Measurements from ENCODE around the gene RAI1. TPM values are rescaled to one million over a fixed set of nuclear protein-coding genes. Genes with fewer than 3 reads are reported as not detected.

The RAI1 gene
- total and polyA plus RNA-seq, 2 of the 13 experiments (the other 11 are each of a cell fraction or from before 2014, with no cell fraction given), result 3.4 to 5.2 TPM

GRCh38 chr17:17641621-17642409, 39.4 kb upstream of the RAI1 start (continued):
- TF ChIP-seq ZNF616 (CRISPR knock-in tag; IDR thresholded peaks at IDR 0.05; ENCODE audit: low read depth), result no peak
- no peak for TF ChIP-seq DRAP1 (CRISPR knock-in tag; IDR thresholded peaks at IDR 0.05)
- TF ChIP-seq MTA1 (CRISPR knock-in tag; IDR thresholded peaks at IDR 0.05; ENCODE audit: borderline replicate concordance), result no peak
- no peak for TF ChIP-seq ZNF263 (CRISPR knock-in tag; IDR thresholded peaks at IDR 0.05)
- TF ChIP-seq KDM6A (CRISPR knock-in tag; IDR thresholded peaks at IDR 0.05; ENCODE audit: low read depth), result no peak
- TF ChIP-seq ZNF3 (CRISPR knock-in tag; IDR thresholded peaks at IDR 0.05), result no peak
- TF ChIP-seq, protein P1, sequence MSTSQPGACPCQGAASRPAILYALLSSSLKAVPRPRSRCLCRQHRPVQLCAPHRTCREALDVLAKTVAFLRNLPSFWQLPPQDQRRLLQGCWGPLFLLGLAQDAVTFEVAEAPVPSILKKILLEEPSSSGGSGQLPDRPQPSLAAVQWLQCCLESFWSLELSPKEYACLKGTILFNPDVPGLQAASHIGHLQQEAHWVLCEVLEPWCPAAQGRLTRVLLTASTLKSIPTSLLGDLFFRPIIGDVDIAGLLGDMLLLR (CRISPR knock-in tag; IDR thresholded peaks at IDR 0.05), result no peak
- TF ChIP-seq FIP1L1 (IDR thresholded peaks at IDR 0.05; ENCODE audit: borderline replicate concordance, insufficient read depth, low read depth, low read length), result no peak
- peak; percentile 95 for TF ChIP-seq SMC3 (IDR thresholded peaks at IDR 0.05; ENCODE audit: low read length)
- no peak for TF ChIP-seq HBP1 (CRISPR knock-in tag; IDR thresholded peaks at IDR 0.05; ENCODE audit: low read depth)
- TF ChIP-seq, protein P2, sequence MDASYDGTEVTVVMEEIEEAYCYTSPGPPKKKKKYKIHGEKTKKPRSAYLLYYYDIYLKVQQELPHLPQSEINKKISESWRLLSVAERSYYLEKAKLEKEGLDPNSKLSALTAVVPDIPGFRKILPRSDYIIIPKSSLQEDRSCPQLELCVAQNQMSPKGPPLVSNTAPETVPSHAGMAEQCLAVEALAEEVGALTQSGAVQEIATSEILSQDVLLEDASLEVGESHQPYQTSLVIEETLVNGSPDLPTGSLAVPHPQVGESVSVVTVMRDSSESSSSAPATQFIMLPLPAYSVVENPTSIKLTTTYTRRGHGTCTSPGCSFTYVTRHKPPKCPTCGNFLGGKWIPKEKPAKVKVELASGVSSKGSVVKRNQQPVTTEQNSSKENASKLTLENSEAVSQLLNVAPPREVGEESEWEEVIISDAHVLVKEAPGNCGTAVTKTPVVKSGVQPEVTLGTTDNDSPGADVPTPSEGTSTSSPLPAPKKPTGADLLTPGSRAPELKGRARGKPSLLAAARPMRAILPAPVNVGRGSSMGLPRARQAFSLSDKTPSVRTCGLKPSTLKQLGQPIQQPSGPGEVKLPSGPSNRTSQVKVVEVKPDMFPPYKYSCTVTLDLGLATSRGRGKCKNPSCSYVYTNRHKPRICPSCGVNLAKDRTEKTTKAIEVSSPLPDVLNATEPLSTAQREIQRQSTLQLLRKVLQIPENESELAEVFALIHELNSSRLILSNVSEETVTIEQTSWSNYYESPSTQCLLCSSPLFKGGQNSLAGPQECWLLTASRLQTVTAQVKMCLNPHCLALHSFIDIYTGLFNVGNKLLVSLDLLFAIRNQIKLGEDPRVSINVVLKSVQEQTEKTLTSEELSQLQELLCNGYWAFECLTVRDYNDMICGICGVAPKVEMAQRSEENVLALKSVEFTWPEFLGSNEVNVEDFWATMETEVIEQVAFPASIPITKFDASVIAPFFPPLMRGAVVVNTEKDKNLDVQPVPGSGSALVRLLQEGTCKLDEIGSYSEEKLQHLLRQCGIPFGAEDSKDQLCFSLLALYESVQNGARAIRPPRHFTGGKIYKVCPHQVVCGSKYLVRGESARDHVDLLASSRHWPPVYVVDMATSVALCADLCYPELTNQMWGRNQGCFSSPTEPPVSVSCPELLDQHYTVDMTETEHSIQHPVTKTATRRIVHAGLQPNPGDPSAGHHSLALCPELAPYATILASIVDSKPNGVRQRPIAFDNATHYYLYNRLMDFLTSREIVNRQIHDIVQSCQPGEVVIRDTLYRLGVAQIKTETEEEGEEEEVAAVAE (CRISPR knock-in tag; IDR thresholded peaks at IDR 0.05; ENCODE audit: borderline replicate concordance), result no peak
- 0 out of 2 replicates have a peak, but pooled peaks have one; percentile 17 for TF ChIP-seq KDM5B (CRISPR knock-in tag; IDR thresholded peaks at IDR 0.05; ENCODE audit: borderline replicate concordance)
- TF ChIP-seq RFXAP (CRISPR knock-in tag; IDR thresholded peaks at IDR 0.05; ENCODE audit: borderline replicate concordance), result no peak
- 0 out of 2 replicates have a peak, but pooled peaks have one; percentile 22 for TF ChIP-seq ZFP91 (CRISPR knock-in tag; IDR thresholded peaks at IDR 0.05; ENCODE audit: borderline replicate concordance)
- TF ChIP-seq ZFP1 (CRISPR knock-in tag; IDR thresholded peaks at IDR 0.05), result no peak
- no peak for TF ChIP-seq JUN (CRISPR knock-in tag; IDR thresholded peaks at IDR 0.05)
- TF ChIP-seq ZNF562 (CRISPR knock-in tag; IDR thresholded peaks at IDR 0.05; ENCODE audit: borderline replicate concordance), result no peak
- no peak for TF ChIP-seq ZBTB7A (CRISPR knock-in tag; IDR thresholded peaks at IDR 0.05)
- 0 out of 2 replicates have a peak, but pooled peaks have one; percentile 48 for TF ChIP-seq ERF (CRISPR knock-in tag; IDR thresholded peaks at IDR 0.05)
- TF ChIP-seq ZNF564 (CRISPR knock-in tag; IDR thresholded peaks at IDR 0.05), result no peak
- TF ChIP-seq ZNF773 (CRISPR knock-in tag; IDR thresholded peaks at IDR 0.05; ENCODE audit: borderline replicate concordance), result no peak
- 0 out of 2 replicates have a peak, but pooled peaks have one; percentile 35 for TF ChIP-seq TGIF2 (CRISPR knock-in tag; IDR thresholded peaks at IDR 0.05)

Measured in HepG2 (cell line).